Vagina (tissue), 2 donors: ENCODE results near the gene MYL7. TPM values are rescaled to one million over a fixed set of nuclear protein-coding genes. Genes with fewer than 3 reads are reported as not detected.

Source experiments
- DNase-seq, 2 donors: peaks; one replicate each; pipeline ENCODE4 v3.0.0-alpha.2; 2017; ENCODE audit errors: extremely low spot score in 2 of 2
- H3K27ac ChIP-seq: fragments of 200-600 bp; sonication (generic); one replicate; pipeline ENCODE4 v1.5.1; 2019
- H3K27me3 ChIP-seq: fragments of 200-600 bp; sonication (generic); one replicate; pipeline ENCODE4 v1.5.1; 2019
- H3K36me3 ChIP-seq, 2 donors: fragments of 200-600 bp; sonication (generic); one replicate each; pipeline ENCODE4 v1.5.1; 2017 to 2019
- H3K4me1 ChIP-seq: fragments of 200-600 bp; sonication (generic); one replicate; pipeline ENCODE4 v1.5.1; 2019
- H3K4me3 ChIP-seq, 2 donors: fragments of 200-600 bp; sonication (generic); 1 replicate in 1 of 2; 2 replicates in 1 of 2; pipeline ENCODE4 v1.5.1; 2016 to 2019
- H3K9me3 ChIP-seq: fragments of 200-600 bp; sonication (generic); one replicate; pipeline ENCODE4 v1.5.1; 2019
- POLR2A ChIP-seq, 2 donors: fragments of 450-650 bp; IDR thresholded peaks; one replicate each; pipeline ENCODE4 v1.6.1; 2017; ENCODE audit warnings: antibody characterized with exemption in 2 of 2, mild to moderate bottlenecking in 2 of 2, moderate library complexity in 2 of 2
- POLR2AphosphoS5 ChIP-seq, 2 donors: sonication (generic); formaldehyde crosslinking; IDR thresholded peaks; one replicate each; pipeline ENCODE4 v1.9.0; 2017; ENCODE audit warnings: antibody characterized with exemption in 2 of 2, mild to moderate bottlenecking in 2 of 2, low read depth in 1 of 2; ENCODE audit not compliant: insufficient read depth in 1 of 2
- intact Hi-C: fragments of 100-400 bp; cut with DNase I; formaldehyde crosslinking; loops from one replicate; pipeline ENCODE4 v1.15.1; 2023
- total RNA-seq: library from RNA; depleted of rRNA; stranded (reverse); fragments of >200 nt; gene quantifications from one replicate; pipeline ENCODE4 v1.2.3, GENCODE V29; 2016
- TF ChIP-seq, protein P1 (sequence below), 3 experiments: fragments of 450-650 bp in 2 of 3; fragments of 200-600 bp in 1 of 3; sonication (generic) in 1 of 3; IDR thresholded peaks; one replicate each; pipeline ENCODE4 v1.5.1; 2017 to 2019; ENCODE audit warnings: antibody characterized with exemption in 3 of 3, mild to moderate bottlenecking in 2 of 3, moderate library complexity in 2 of 3

Gene MYL7
- total RNA-seq, 1 donor from 2014 or later = not detected

DNA sequence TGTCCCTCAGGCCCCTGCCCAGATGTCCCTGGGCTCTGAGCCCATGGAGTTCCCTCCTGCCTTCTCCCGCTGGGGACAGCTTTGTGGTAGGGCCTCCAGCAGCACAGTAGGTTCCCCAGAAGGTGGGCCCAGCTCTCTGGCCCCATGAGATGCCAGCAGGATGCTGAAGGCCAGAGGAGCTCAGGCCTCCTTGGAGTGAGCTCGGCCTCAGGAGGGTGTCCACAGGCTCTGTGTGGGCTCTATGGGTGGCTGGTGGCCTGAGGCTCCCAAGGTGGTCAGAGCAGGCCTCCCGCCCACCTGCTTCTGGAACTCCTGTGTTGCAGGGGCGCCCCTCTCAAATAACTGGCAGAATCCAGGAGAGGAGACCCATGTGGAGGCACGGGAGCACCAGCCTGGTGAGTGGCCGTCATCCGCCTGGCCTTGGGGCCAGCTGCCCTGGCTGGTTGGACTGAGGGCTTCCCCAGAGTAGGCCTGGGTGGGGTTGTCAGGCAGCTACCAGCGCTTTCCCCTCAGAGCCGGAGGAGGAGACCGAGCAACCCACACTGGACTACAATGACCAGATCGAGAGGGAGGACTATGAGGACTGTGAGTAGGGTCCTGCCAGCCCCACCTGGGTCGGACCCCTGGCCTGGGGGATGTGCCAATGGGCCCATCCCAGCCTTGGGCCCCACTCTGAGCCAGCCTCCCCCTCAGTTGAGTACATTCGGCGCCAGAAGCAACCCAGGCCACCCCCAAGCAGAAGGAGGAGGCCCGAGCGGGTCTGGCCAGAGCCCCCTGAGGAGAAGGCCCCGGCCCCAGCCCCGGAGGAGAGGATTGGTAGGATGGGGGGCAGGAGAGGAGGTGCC, 33.8 kb downstream of the MYL7 start:
- no peak for DNase-seq
- no peaks in the 10 kb centered on the region for H3K27me3 ChIP-seq
- TF ChIP-seq, protein P1, sequence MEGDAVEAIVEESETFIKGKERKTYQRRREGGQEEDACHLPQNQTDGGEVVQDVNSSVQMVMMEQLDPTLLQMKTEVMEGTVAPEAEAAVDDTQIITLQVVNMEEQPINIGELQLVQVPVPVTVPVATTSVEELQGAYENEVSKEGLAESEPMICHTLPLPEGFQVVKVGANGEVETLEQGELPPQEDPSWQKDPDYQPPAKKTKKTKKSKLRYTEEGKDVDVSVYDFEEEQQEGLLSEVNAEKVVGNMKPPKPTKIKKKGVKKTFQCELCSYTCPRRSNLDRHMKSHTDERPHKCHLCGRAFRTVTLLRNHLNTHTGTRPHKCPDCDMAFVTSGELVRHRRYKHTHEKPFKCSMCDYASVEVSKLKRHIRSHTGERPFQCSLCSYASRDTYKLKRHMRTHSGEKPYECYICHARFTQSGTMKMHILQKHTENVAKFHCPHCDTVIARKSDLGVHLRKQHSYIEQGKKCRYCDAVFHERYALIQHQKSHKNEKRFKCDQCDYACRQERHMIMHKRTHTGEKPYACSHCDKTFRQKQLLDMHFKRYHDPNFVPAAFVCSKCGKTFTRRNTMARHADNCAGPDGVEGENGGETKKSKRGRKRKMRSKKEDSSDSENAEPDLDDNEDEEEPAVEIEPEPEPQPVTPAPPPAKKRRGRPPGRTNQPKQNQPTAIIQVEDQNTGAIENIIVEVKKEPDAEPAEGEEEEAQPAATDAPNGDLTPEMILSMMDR (IDR thresholded peaks at IDR 0.05) = no peak
- no peak for TF ChIP-seq POLR2A (IDR thresholded peaks at IDR 0.05)
- no peak for TF ChIP-seq POLR2AphosphoS5 (IDR thresholded peaks at IDR 0.05; ENCODE audit: insufficient read depth in 1 of 2, low read depth in 1 of 2)
- H3K36me3 ChIP-seq = peaks cover 0 to 54% of the 10 kb centered on the region in 2 donors
- H3K4me3 ChIP-seq = peak overlapping the region in 1 of 2 donors; percentile 10
- intact Hi-C loops = no loop called here
- H3K9me3 ChIP-seq = no peaks in the 10 kb centered on the region
- peak overlapping the region; percentile 98 for H3K27ac ChIP-seq
- peaks cover 44% of the 10 kb centered on the region for H3K4me1 ChIP-seq

DNA sequence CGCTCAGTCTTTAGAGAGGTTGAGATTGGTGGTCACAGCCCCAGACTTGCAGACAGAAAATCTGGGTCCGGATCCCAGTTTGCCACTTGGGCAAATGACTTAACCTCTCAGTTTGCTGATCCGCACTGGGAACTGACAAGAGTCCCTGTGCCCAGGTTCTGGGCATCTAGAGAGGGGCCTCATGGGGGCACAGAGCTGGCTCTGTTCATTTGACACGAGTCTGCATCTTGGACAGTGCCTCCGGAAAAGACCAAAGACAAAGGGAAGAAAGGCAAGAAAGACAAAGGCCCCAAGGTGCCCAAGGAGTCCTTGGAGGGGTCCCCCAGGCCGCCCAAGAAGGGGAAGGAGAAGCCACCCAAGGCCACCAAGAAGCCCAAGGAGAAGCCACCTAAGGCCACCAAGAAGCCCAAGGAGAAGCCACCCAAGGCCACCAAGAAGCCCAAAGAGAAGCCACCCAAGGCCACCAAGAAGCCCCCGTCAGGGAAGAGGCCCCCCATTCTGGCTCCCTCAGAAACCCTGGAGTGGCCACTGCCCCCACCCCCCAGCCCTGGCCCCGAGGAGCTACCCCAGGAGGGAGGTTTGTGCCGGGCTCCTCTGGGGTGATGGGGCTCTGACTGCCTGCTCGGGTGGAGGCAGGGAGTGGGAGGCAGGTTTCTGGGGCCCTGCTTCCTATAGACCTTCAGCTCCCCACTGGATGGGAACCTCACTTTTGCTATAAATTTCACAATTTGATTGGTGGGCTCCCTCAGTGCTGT, 34.6 kb downstream of the MYL7 start:
- peaks cover 0 to 48% of the 10 kb centered on the region in 2 donors for H3K36me3 ChIP-seq
- H3K4me1 ChIP-seq = peaks cover 52% of the 10 kb centered on the region
- intact Hi-C loops = no loop called here
- H3K27me3 ChIP-seq = no peaks in the 10 kb centered on the region
- H3K4me3 ChIP-seq = peak overlapping the region; percentile 56 to 72
- no peak for DNase-seq
- peak overlapping the region; percentile 98 for H3K27ac ChIP-seq
- no peaks in the 10 kb centered on the region for H3K9me3 ChIP-seq
- TF ChIP-seq, protein P1 (IDR thresholded peaks at IDR 0.05) = no peak
- TF ChIP-seq POLR2A (IDR thresholded peaks at IDR 0.05) = no peak
- no peak for TF ChIP-seq POLR2AphosphoS5 (IDR thresholded peaks at IDR 0.05; ENCODE audit: insufficient read depth in 1 of 2, low read depth in 1 of 2)

DNA sequence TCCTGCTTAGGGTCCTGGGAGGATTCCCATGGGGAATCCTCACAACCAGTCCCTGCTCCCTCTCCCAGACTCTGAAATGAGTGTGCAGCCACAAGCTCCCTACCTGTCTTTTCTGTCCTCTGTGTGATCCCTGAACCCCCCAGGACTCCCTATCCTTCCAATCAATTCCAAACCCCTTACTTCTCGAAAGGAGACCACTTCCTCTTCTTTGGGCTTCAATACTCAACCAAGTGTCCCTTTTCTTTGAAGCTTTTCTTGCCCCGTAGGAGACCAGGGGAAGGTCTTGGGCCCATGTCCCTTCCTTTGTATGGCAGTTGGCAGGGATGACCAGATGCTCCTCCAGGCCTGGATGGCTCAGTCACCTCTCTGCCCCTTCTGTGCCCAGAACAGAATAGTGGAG, 35.3 kb downstream of the MYL7 start:
- intact Hi-C loops = loop anchor here (2.0 kb wide), 1 partner anchor 23 kb away; the partner anchor contains the start of gene POLM
- DNase-seq = no peak
- Histone ChIP-seq H3K4me3 (peak overlapping the region; percentile 56 to 72), H3K9me3 (no peaks in the 10 kb centered on the region), H3K4me1 (peaks cover 59% of the 10 kb centered on the region), H3K36me3 (peaks cover 0 to 43% of the 10 kb centered on the region in 2 donors), H3K27me3 (no peaks in the 10 kb centered on the region), H3K27ac (peak overlapping the region; percentile 98)
- TF ChIP-seq POLR2A (IDR thresholded peaks at IDR 0.05) (no peak), POLR2AphosphoS5 (IDR thresholded peaks at IDR 0.05; ENCODE audit: insufficient read depth in 1 of 2, low read depth in 1 of 2) (no peak)
- TF ChIP-seq, protein P1 (IDR thresholded peaks at IDR 0.05) = no peak

DNA sequence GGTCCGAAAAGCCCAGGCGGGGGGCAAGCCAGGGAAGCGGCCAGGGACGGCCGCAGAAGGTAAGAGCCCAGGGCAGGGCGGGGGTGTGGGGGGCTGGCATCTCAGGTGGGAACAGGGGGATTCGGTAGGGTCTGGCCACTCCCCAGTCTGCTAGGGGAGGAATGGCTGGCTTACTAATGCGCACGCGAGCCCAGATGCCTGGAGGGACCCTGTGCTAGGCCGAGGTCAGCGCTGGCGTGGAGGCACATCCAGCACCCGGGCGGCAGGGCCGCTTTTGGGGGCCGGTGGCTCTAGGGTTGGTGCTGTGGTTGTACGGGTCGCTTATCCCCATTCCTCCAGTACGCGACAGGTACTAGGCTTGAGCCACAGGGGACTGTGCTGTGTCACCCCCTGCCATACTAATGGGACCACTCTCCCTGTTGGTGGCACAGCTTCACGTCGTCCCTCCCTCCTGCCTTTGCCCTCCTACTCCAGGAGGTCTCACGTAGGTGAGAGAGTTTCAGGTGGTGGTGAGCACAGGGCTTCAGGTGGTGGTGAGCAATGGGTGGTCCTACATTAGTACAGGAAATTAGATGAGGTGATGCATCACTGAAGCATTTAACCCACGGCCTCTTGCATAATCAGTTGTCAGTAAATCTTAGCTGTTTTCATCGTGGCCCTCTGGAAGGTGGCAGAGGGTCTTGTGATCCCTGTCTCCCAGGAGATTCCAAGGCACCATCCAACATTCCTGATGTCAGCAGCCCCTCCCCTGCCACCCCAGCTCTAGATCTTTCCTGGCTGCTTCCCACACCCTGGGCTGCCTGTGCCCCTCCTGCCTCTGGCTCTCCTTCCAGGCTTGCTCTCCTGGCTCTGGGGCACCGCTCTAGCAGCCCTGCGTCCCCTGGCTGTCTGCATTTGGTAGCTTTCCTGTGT, 36.0 kb downstream of the MYL7 start:
- H3K4me1 ChIP-seq = peaks cover 62% of the 10 kb centered on the region
- no peaks in the 10 kb centered on the region for H3K9me3 ChIP-seq
- peaks cover 0 to 36% of the 10 kb centered on the region in 2 donors for H3K36me3 ChIP-seq
- intact Hi-C loops = loop anchor here (2.0 kb wide), 1 partner anchor 22 kb away; the partner anchor contains the start of gene POLM
- no peak for DNase-seq
- H3K4me3 ChIP-seq = peak overlapping the region; percentile 56 to 72
- H3K27me3 ChIP-seq = no peaks in the 10 kb centered on the region
- peak overlapping the region; percentile 98 for H3K27ac ChIP-seq
- TF ChIP-seq, protein P1 (IDR thresholded peaks at IDR 0.05) = no peak
- TF ChIP-seq POLR2AphosphoS5 (IDR thresholded peaks at IDR 0.05; ENCODE audit: insufficient read depth in 1 of 2, low read depth in 1 of 2) = peak; percentile 64 to 74
- TF ChIP-seq POLR2A (IDR thresholded peaks at IDR 0.05) = peak in 1 of 2 donors; percentile 22
